ENCODE results near the gene GATA6.

GATA6 gene

GRCh38 chr18:22166069-22166950 is 3.1 kb upstream of the GATA6 start:
- no peak for DNase-seq (ENCODE audit: low read depth)

GRCh38 chr18:22167091-22167470 is 2.3 kb upstream of the GATA6 start:
- no peak for DNase-seq (ENCODE audit: low read depth)

- DNase-seq (ENCODE audit: low read depth) = no peak
Observed at GRCh38 chr18:22167471-22168241, 1.7 kb upstream of the GATA6 start.

GRCh38 chr18:22168360-22168921 is 948 bp upstream of the GATA6 start:
- no peak for DNase-seq (ENCODE audit: low read depth)

- no peak for DNase-seq (ENCODE audit: low read depth)
Observed at GRCh38 chr18:22169889-22170420, 566 bp downstream of the GATA6 start.

GRCh38 chr18:22170421-22171257 is 1.2 kb downstream of the GATA6 start:
- DNase-seq (ENCODE audit: low read depth) = peak; percentile 34

- no peak for DNase-seq (ENCODE audit: low read depth)
Observed at GRCh38 chr18:22171258-22172119, 2.1 kb downstream of the GATA6 start.

- no peak for DNase-seq (ENCODE audit: low read depth)
Observed at GRCh38 chr18:22172120-22172582, 2.8 kb downstream of the GATA6 start.

- no peak for DNase-seq (ENCODE audit: low read depth)
Observed at GRCh38 chr18:22172594-22173049, 3.2 kb downstream of the GATA6 start.

- no peak for DNase-seq (ENCODE audit: low read depth)
Observed at GRCh38 chr18:22173221-22173927, 4.0 kb downstream of the GATA6 start.

- no peak for DNase-seq (ENCODE audit: low read depth)
Observed at GRCh38 chr18:22173928-22174301, 4.5 kb downstream of the GATA6 start.

GRCh38 chr18:22174341-22175145 is 5.2 kb downstream of the GATA6 start:
- DNase-seq (ENCODE audit: low read depth) = no peak

GRCh38 chr18:22175346-22175745 is 6.0 kb downstream of the GATA6 start:
- no peak for DNase-seq (ENCODE audit: low read depth)

- DNase-seq (ENCODE audit: low read depth) = no peak
Observed at GRCh38 chr18:22176420-22177326, 7.3 kb downstream of the GATA6 start.

- DNase-seq (ENCODE audit: low read depth) = no peak
Observed at GRCh38 chr18:22177327-22177871, 8.0 kb downstream of the GATA6 start.

- no peak for DNase-seq (ENCODE audit: low read depth)
Observed at GRCh38 chr18:22179174-22179573, 9.8 kb downstream of the GATA6 start.

GRCh38 chr18:22179631-22180030 is 10.2 kb downstream of the GATA6 start:
- DNase-seq (ENCODE audit: low read depth) = no peak

- no peak for DNase-seq (ENCODE audit: low read depth)
Observed at GRCh38 chr18:22180722-22181121, 11.3 kb downstream of the GATA6 start.
